HG03520 (cell line): ENCODE data around the gene ALX3.

Experiments used
- ATAC-seq: cut with Tn5 transposase; IDR thresholded peaks from one replicate; pipeline ENCODE4 v1.9.1; 2021; ENCODE audit warnings: mild to moderate bottlenecking, moderate library complexity; ENCODE audit not compliant: unreplicated experiment

Gene ALX3

GRCh38 chr1:110070671-110071242, at the start of gene ALX3:
Gene ALX3, minus strand, starts transcription at chr1:110070672. Its CDS starts 60 bp downstream, at chr1:110070612.
- no peak for ATAC-seq

DNA sequence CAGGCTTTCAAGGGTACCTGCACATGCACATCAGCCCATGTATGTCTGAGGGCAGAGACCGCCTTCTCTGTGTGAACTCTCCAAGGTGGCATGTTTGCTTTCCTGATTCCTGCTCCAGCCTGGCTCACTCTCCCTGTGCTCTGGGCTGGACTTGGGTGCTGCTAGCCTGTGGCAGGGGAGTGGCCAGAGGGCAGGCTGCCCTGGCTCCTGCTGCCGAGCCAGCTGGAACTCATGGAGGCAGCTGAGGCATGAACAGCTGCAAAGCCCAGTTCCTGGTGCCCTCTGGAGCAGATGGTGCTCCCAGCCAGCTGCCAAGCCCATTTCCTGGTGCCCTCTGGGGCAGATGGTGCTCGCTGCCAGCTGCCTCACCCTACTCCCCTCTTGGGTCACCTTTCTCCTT, 49.4 kb upstream of the ALX3 start:
- ATAC-seq: no peak

DNA sequence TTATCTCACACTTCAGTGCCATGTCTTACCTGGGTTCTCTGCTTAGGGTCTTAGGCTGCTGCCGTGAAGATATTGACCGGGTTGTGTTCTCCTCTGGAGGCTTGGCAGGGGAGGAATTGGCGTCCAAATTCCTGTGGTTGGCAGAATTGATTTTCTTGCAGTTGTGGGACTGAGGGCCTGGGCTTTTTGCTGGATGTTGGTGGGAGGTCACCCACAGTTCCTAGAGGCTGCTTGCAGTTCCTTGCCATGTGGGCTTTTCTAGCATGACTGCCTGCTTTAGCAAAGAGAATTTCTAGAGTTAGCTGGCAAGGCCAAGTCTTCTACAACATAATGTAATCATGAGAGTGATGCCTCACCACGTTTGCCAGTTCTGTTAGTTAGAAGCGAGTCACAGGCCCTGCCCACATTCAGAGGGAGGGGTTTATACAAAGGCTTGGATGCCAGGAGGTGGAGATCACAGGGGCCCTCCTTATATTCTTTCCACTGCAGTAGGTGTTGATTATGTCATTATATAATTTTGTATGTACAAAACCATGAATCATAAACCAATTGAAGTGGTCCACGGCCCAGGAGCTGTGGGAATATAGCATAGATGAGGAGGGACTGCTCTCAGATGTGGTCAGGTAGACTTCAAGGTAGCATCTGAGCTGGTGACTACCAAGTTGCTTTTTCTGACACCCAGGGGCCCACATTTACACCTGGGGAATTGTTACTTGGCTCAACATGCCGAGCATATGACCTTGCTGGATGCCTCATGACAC, 48.3 kb upstream of the ALX3 start:
- no peak for ATAC-seq

GRCh38 chr1:110114784-110115183, 44.3 kb upstream of the ALX3 start:
- ATAC-seq: no peak

GRCh38 chr1:110114173-110114572, 43.7 kb upstream of the ALX3 start:
- ATAC-seq: no peak

DNA sequence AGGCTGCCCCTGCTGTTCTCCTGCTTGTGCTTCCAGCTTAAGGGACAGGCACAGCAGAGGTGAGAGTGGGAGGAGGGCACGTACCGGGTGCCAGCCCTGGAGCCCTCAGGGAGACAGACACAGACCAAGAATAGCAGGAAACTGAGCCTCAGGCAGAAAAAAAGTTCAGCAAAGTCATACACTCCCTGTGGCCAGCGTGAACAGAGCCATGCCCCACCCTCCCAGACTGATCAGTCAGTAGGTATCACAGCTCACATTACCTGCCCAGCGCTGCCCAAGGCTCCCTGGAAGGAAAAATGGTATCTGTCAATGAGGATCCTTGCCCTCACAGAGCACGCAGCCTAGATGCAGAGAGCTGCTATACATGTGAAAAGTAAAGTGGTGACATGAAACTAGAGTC, 43.1 kb upstream of the ALX3 start:
- no peak for ATAC-seq

DNA sequence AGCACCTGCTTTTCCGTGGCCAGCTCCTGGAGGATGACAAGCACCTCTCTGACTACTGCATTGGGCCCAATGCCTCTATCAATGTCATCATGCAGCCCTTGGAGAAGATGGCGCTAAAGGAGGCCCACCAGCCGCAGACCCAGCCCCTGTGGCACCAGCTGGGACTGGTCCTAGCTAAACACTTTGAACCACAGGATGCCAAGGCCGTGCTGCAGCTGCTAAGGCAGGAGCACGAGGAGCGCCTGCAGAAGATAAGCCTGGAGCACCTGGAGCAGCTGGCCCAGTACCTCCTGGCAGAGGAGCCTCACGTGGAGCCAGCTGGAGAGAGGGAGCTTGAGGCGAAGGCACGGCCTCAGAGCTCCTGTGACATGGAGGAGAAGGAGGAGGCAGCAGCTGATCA, 42.2 kb upstream of the ALX3 start:
- no peak for ATAC-seq

DNA sequence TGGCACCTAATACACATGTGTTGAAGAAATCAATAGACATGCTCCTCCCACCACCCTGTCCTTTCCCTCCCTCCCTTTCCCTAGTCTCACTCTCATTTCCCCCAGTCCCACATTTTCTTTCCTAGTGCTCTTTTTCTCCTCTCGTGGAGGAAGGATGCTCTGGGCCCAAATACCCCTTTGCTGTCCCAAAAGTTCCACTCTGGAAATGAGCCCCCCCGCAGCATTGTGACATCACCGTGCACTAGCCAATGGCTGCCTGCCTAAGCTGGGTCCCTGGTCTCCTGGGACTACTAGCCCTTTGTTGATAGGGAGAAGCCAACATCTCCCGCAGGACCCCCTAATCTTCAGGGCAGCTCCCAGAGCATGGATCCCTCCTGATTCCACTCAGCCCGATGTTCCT, 41.7 kb upstream of the ALX3 start, which contains the start of gene UBL4B:
TSS of gene UBL4B (plus strand) at position 301 of the 400 bp plus-strand sequence. CDS start at position 393, 92 bp downstream.
- no peak for ATAC-seq

DNA sequence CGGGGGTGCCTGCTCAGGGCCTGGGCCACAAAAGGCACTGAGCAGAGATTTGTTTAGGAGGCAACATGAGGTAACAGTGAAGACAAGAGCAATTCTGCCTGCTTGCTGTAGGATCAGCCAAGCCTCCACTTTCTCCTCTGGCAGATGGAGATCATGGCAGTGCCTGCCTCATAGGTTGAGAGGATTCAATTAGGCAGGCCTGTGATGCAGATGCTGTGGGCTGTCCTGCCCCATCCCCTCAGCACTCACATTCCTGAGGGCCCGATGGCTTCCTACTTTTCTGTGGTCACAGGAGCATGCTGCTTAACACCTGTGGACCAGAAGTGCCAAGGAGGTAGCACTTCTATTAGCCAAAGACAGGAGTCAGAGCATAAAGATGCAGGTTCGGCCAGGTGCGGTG, 40.6 kb upstream of the ALX3 start:
- ATAC-seq: no peak

- ATAC-seq: no peak
Observed at GRCh38 chr1:110107867-110108469, 37.5 kb upstream of the ALX3 start.

DNA sequence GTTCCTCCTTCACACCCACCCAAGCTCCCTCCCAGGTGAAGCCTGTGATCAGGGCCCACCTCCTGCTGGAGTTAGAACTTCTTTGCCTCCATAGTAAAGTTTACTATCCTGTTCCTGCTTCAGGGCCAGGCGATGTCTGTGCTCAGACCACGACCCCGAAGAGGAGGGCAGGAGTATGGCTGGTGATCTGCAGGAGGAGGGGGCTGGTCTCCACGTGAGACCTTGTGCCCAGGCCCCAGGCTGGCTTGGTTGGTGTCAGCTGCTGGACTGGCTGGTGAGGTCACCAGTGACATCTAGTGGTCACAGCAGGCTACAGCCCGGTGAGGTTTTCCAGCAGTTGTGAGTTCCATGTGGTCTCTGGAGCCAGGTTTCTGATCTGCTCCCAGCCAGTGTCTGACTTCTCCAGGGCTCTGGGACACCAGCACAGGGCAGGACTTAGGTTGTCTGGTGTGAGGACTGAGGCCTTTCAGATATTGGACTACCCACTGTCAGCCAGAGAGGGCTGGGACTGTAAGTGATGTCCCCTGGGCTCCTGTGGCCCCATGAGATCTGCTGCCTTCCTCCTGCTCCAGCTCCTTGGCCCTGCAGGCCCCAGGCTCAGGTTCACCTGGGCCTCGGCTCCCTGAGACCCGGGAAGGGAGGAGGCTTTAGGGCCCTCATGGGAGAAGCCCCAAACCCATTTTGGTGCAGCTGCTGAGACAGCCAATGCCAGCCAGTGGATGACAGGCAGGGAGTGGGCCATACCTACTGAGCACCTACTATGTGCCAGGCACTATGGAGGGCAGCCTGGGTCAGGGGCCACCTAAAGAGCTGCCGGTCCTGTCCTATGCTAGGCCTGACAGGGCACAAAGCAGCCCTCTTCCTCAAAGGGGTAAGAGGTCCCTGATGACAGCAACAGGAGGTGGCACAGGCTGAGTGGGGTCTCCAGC, 35.8 kb upstream of the ALX3 start:
- no peak for ATAC-seq

GRCh38 chr1:110102081-110102480, 31.6 kb upstream of the ALX3 start:
- ATAC-seq: no peak

- ATAC-seq: no peak
Observed at GRCh38 chr1:110100335-110100734, 29.9 kb upstream of the ALX3 start.

DNA sequence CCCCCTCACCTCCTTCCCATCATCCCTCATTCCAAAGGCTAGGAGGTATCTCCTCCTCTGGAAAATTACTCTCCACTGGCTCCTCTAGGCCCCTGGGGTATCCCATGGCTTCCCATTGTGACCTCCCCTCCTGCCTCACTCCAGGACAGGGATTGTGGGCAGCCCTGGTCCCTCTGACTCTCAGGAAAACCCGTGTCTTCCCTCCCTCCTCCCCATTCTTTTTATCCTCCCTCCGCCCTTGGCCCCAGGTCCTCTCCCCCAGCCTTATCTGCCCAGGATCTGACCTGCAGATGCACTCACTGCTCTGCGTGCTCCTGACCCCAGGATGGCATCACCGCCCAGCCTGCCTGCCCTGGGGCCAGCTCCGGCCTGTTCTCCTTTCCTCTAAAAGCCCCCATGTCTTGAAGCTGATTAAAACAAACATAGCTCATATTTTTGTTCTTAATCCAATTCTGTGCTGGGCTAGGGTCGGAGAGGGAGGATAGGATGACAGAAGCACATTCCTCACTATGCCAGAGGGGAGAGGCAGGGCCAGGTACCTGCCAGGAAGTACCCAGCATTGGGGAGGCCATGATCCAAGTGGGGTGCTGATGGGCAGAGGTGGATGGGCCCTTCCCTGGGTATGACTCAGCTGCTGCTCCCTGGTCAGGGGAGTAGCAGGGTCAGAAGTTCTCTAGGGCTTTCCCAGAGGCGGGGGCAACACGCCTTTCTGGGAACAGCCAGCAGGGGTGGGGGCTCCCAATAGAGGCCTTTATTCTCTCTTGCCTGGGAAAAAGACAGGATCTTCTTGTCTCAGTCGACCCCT, 28.0 kb upstream of the ALX3 start:
- no peak for ATAC-seq

DNA sequence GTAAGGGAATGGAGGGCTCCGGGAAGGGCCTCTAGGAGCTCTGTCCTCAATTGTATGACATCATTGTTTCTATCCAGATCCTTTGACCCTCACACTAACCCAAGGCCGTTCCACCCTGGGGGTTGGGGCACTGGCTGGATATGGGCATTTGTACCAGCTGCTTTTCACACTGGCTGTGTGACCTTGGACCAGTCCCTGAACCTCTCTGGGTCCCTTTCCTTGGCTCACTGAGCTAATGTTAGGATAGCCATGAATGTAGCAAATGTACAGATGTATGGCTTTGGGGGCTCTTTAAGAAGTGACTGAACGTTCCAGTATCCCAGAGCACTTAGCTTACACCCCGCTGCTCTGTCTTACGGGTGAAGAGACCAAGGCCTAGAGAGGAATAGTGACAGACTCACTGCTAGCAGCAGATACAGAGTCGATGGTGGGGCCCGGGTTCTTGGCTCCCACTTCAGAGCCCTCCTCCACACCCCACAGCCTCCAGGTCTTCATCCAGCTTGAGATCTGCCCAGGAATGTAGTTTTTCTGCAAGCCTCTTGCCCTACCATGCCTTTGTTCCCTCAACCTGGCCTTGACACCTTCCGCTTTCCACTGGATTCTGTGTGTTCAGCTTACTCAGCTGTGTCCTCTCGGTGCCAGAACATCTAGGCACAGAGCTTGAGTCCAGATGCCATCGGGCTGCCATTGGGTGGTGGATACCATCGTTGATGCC, 27.2 kb upstream of the ALX3 start:
- ATAC-seq: no peak

- no peak for ATAC-seq
Observed at GRCh38 chr1:110094931-110095654, 24.6 kb upstream of the ALX3 start.

DNA sequence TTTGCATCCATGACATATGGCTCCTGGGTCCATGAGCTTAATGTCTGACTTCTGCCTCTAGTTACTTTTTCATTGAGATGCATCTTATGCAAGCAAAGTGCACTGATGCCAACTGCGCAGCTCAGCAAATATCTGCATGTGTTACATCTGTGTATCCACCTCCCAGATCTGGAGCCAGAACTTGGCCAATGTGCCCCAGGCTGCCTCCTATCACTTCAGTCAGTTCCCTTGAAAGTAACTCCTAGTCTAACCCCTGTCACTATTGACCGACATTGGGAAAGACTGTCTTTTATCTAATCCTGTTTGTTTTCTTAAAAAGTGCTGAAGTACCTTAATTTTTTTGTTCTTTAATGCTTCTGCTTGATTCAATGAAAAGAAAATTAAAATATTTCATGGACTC, 22.5 kb upstream of the ALX3 start:
- no peak for ATAC-seq

GRCh38 chr1:110091791-110092190, 21.3 kb upstream of the ALX3 start:
- ATAC-seq: no peak

- no peak for ATAC-seq
Observed at GRCh38 chr1:110091381-110091780, 20.9 kb upstream of the ALX3 start.
